HG03439 (cell line): ENCODE results near the gene IL1R2.
A peak's percentile ranks its signal among the peaks of the same experiment; 100 is the strongest.

ENCODE experiments used
- ATAC-seq: cut with Tn5 transposase; IDR thresholded peaks from one replicate; pipeline ENCODE4 v1.9.1; 2021; ENCODE audit warnings: mild to moderate bottlenecking, moderate library complexity; ENCODE audit not compliant: unreplicated experiment

The IL1R2 gene

DNA sequence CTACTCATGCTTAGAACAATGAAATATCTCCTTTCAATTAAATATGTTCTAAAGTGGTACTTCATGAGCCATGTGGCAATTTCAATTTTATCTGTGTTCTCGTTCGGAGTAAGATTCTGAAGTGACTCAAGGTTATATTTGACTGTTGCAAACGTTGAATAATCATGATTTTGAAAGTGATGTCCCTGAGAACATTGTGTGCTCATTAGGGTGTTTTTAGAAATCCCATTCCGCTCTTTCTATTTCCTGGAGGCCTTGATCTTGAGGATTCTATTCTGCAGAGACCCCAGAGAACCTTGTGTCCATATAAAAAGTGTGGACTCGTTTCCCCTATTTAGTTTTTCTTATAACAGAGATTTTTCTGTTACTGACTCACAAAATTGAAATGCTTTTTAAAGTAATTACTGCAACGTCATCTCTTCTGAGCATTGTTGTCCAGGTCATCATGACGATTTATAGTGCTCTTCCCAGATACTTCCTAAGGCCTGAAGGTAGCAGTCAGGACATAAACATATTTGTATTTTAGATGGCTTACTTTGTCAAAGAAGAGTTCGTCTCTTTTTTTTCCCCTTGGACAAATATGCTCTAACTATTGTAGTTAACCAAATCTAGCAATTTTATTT, 27.2 kb downstream of the IL1R2 start:
- ATAC-seq, result no peak

GRCh38 chr2:102020596-102021170, 28.9 kb downstream of the IL1R2 start:
- ATAC-seq, result peak; percentile 85

DNA sequence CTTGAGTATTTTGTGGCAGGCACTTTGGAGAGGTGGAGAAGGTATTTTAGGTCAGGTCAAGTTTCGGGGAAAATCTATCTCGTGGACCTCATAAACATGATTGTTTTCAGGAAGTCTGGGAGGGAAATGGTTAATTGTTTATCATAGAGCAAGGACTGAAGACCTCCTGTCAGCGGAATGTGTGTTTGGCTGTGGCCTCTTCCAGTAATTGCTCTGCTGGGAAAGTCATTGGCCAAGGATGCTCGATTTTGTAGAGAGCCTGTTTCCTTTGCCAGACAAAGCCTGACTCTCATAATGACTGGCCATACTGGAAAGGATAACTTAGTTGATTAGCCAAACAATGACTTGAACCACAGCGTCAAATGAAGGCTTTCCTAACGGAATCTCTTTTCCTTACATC, 30.0 kb downstream of the IL1R2 start:
- no peak for ATAC-seq

DNA sequence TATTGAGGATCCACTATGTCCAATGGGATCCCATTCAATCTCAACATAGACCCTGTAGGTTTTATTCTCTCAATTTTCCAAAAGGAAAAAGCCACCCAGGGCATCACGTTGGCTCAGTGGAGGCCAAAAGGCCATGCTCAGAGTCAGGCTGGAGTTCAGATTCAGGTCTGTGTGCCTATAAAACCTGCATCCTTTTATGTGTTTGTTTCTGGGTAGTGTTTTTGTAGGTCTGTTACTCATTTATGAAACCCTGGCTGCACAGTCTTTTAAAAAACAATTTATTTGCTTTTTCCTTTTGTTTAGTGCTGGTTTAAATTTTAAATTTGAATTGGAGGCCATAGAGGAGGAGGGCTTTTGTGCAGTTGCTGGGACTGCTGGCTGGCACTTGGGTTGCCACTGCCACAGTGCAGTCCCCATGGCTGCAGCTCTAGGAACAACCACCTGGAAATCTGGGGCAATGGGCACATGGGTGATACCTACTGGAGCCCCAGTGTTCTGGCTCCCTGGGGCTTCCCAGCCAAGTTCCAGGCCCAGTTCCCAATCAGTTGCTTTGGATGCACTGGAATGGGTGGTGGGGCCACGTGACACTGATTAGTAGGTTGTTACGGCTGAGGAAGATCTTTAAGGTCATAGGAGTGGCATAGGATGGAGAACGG, 31.3 kb downstream of the IL1R2 start:
- no peak for ATAC-seq

DNA sequence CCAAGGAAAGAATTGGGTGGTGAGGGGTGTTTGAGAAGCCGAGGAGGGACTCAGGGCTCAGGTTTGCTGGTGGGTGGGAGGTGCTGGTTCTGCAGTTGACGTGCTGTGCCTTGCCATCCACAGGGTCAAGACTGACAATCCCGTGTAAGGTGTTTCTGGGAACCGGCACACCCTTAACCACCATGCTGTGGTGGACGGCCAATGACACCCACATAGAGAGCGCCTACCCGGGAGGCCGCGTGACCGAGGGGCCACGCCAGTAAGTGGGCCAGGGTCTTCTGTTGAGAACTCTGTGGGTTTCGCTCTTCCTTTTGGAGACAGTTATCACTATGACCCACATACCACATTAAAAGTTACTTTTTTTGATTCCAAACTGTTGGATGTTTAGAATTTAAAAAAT, 32.6 kb downstream of the IL1R2 start:
- ATAC-seq, result no peak

- ATAC-seq, result no peak
Observed at GRCh38 chr2:102025016-102025501, 33.3 kb downstream of the IL1R2 start.

DNA sequence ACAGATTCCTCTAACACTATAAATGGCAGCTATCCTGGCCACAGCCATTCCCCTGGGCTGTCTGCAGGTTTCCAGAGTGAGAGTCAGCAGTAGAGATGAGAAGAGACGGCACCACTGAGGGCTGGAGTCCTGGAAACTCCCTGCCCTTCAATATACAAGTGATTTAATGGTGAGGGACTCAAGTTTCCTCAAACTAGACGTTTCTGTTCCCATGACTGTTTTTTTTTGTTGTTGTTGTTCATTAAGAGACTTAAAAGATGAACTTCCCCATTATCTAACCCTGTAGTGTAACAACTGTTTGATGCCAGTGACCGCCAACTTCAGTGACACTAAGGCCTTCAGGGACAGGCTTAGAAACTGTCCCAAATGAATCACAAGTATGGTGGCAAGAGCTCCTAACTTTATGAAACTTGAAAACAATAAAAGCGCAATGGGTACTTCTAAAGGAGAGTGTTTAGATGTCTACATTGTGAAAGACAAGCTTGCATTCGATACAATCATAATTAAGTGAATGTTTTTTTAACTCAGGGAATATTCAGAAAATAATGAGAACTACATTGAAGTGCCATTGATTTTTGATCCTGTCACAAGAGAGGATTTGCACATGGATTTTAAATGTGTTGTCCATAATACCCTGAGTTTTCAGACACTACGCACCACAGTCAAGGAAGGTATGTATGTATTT, 34.0 kb downstream of the IL1R2 start:
- ATAC-seq, result no peak

DNA sequence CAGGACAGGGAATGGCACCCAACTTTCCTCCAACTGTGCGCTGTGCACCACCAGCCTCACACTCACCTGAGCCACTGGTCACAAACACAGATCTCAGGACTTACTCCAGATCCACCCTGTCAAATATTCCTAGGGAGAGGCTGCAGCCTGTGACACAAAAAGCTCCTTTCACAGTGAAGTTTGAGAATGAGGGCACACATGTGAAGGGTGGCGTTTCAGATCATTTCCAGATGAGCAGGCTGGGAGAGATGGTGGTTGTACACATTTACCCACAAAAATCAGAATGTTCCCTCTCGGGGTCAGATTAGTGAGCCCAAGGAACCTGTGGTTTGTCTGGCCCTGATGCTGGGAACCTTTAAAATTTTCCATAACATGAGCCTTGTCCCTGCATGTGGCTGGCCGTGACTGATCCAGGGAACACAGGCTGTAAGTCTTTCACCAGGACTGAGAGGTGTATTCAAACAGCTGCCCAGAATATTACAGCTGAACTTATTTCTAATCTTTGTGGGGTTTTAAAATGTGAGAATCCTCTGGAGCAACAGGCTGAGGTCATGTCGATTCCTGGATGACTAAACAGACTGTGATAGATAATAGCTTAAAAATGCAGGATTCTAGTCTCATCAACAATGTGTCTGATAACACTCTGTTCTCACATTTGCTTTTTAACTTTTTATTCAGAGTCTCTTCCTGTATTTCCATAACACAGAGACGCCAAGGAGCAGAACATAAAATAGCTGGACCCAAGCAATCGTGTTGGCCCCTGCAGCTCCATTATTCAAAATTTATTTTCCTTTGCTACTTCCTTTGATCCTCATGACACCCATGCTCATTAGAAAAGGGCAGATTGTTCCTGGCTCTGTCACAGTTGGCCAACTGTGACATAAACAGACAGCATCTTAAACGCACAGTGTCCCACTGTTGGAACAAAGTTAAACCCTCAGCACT, 35.5 kb downstream of the IL1R2 start:
- ATAC-seq, result no peak

DNA sequence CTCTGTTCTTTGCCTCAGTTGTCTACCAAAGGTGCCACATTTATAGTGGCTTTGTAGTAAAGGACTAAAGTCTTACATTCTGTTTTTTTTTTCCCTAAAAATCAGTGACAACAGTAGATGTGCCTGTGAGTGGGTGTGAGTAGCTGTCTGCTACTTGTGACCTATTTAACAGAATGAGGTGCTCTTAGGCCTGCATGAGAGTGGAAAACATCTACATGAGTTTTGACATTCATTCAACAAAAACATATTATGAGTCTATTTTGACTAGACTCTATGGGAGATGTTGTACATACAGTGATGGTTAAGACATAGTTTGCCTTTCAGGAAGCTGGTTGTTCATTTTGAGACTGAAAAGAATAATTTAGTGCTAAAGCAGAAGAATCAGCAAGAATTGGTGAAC, 36.7 kb downstream of the IL1R2 start:
- ATAC-seq, result no peak

- no peak for ATAC-seq
Observed at GRCh38 chr2:102029405-102029804, 37.6 kb downstream of the IL1R2 start.

DNA sequence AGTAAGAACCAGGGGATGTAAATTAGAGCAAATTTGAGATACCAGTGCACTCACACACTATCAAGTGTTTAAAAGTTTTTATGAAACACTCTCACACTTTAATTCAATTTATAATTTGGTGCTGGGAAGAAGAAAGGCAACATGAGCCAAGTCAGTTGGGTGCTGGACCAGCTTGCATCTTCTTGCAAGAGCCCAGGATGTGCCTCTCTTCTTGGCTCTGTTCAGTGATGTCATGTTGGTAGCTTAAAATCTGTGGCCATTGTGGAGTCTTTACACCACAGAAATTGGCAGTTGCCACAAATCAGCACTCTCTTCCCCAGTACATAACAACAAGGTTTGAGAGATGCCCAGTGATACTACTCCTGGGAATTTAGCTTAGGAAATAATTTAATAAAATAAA, 38.2 kb downstream of the IL1R2 start:
- ATAC-seq, result no peak

DNA sequence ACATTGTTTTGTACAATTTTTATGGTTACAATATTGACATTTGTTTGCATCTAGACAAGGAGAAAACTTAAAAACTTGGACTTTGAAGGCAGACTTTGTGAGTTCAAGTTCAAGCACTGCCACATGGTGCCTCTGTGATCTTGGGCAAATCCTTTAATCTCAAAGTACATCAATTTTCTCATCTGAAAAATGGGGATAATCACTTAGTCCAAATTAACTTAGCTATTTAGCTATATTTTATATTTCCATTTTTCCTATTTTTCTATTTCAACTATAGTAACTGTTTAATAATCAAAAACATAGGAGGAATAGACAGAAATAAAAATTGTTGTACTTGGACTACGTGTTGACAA, 38.7 kb downstream of the IL1R2 start:
- no peak for ATAC-seq

GRCh38 chr2:102030855-102031527, 39.2 kb downstream of the IL1R2 start:
- no peak for ATAC-seq

GRCh38 chr2:102032368-102033030, 40.7 kb downstream of the IL1R2 start:
- ATAC-seq, result no peak

GRCh38 chr2:102033031-102033749, 41.4 kb downstream of the IL1R2 start:
- no peak for ATAC-seq

- no peak for ATAC-seq
Observed at GRCh38 chr2:102033750-102034682, 42.3 kb downstream of the IL1R2 start.

- no peak for ATAC-seq
Observed at GRCh38 chr2:102034683-102035548, 43.2 kb downstream of the IL1R2 start.
